Natural killer cell treated with Interleukin-12 subunit alpha and Interleukin-12 subunit beta and Interleukin-15 and Interleukin-18, amount 100 ng/mL, for 72 hours (primary cell): ENCODE measurements around the gene SLIT3. TPM values are rescaled to one million over a fixed set of nuclear protein-coding genes. Genes with fewer than 3 reads are reported as not detected.
"Not testable (repeated sequence)": the region's sequence is repeated elsewhere in the genome, so short reads cannot be mapped to it uniquely, and the experiment has no call there.

ENCODE experiments used
- ATAC-seq, 2 donors: fragments of 150-1000 bp; cut with Tn5 transposase in 1 of 2; sonication (Bioruptor Pico), chemical (Tn5 transposase) in 1 of 2; 2 replicates each; pipeline ENCODE4 v1.10.0; 2021
- DNase-seq: peaks from one replicate; pipeline ENCODE4 v3.0.0; 2022; ENCODE audit warnings: low spot score
- H3K27ac Mint-ChIP-seq, 2 donors: 1 replicate in 1 of 2; 2 replicates in 1 of 2; pipeline ENCODE4 v1.8.0; 2022; ENCODE audit warnings: mixed read lengths in 2 of 2, mild to moderate bottlenecking in 1 of 2, moderate library complexity in 1 of 2
- H3K27me3 Mint-ChIP-seq, 2 donors: 1 replicate in 1 of 2; 2 replicates in 1 of 2; pipeline ENCODE4 v1.8.0; 2022; ENCODE audit warnings: mixed read lengths in 2 of 2
- H3K36me3 Mint-ChIP-seq: one replicate; pipeline ENCODE4 v1.8.0; 2022; ENCODE audit warnings: mixed read lengths
- H3K4me1 Mint-ChIP-seq, 2 donors: 1 replicate in 1 of 2; 2 replicates in 1 of 2; pipeline ENCODE4 v1.8.0; 2022; ENCODE audit warnings: low read depth in 2 of 2, mixed read lengths in 2 of 2, mild to moderate bottlenecking in 1 of 2
- H3K4me3 Mint-ChIP-seq: one replicate; pipeline ENCODE4 v1.8.0; 2022; ENCODE audit warnings: mixed read lengths
- H3K9me3 Mint-ChIP-seq: 2 replicates; pipeline ENCODE4 v1.8.0; 2022; ENCODE audit warnings: mixed read lengths
- total RNA-seq, 2 donors: library from RNA; stranded (reverse); gene quantifications; one replicate each; pipeline ENCODE4 v1.2.3, GENCODE V29; 2022

The SLIT3 gene
- total RNA-seq, 2 donors from 2014 or later: 0.14 TPM; not detected in 1

- Mint-ChIP-seq H3K27ac (no peak overlapping the region), H3K4me3 (no peak overlapping the region), H3K27me3 (peaks cover 0 to 6% of the 10 kb centered on the region in 2 donors), H3K36me3 (no peaks in the 10 kb centered on the region), H3K4me1 (peaks cover 16 to 20% of the 10 kb centered on the region in 2 donors), H3K9me3 (peaks cover 5% of the 10 kb centered on the region)
- ATAC-seq (no peak), DNase-seq (no peak)
These were observed 551.4 kb downstream of the SLIT3 start for GRCh38 chr5:168749391-168750100.

GRCh38 chr5:168747987-168748777 lies 552.8 kb downstream of the SLIT3 start:
- DNase-seq: no peak
- peak overlapping the region in 1 of 2 donors; percentile 44 for H3K27ac Mint-ChIP-seq
- H3K4me1 Mint-ChIP-seq: peaks cover 16 to 20% of the 10 kb centered on the region in 2 donors
- H3K36me3 Mint-ChIP-seq: no peaks in the 10 kb centered on the region
- peak; percentile 56 to 61 for ATAC-seq
- H3K27me3 Mint-ChIP-seq: peaks cover 0 to 6% of the 10 kb centered on the region in 2 donors
- H3K9me3 Mint-ChIP-seq: peaks cover 5% of the 10 kb centered on the region
- no peak overlapping the region for H3K4me3 Mint-ChIP-seq

GRCh38 chr5:168746893-168747640 lies 553.9 kb downstream of the SLIT3 start:
- Mint-ChIP-seq H3K4me1 (peaks cover 16 to 20% of the 10 kb centered on the region in 2 donors), H3K4me3 (no peak overlapping the region), H3K9me3 (peaks cover 5% of the 10 kb centered on the region), H3K27me3 (peaks cover 0 to 6% of the 10 kb centered on the region in 2 donors), H3K27ac (peak overlapping the region in 1 of 2 donors; percentile 44), H3K36me3 (no peaks in the 10 kb centered on the region)
- ATAC-seq (no peak), DNase-seq (no peak)

GRCh38 chr5:168746126-168746892 lies 554.6 kb downstream of the SLIT3 start:
- not testable (repeated sequence) for ATAC-seq, H3K9me3 Mint-ChIP-seq, H3K4me3 Mint-ChIP-seq, H3K27ac Mint-ChIP-seq, H3K27me3 Mint-ChIP-seq, H3K36me3 Mint-ChIP-seq, DNase-seq
- peaks cover 16 to 20% of the 10 kb centered on the region in 2 donors for H3K4me1 Mint-ChIP-seq

GRCh38 chr5:168743617-168744016 lies 557.3 kb downstream of the SLIT3 start:
- no peaks in the 10 kb centered on the region for H3K36me3 Mint-ChIP-seq
- H3K27me3 Mint-ChIP-seq: no peaks in the 10 kb centered on the region
- no peak for ATAC-seq
- peaks cover 16 to 19% of the 10 kb centered on the region in 2 donors for H3K4me1 Mint-ChIP-seq
- H3K27ac Mint-ChIP-seq: no peak overlapping the region
- H3K9me3 Mint-ChIP-seq: peaks cover 5% of the 10 kb centered on the region
- DNase-seq: no peak
- no peak overlapping the region for H3K4me3 Mint-ChIP-seq

DNA sequence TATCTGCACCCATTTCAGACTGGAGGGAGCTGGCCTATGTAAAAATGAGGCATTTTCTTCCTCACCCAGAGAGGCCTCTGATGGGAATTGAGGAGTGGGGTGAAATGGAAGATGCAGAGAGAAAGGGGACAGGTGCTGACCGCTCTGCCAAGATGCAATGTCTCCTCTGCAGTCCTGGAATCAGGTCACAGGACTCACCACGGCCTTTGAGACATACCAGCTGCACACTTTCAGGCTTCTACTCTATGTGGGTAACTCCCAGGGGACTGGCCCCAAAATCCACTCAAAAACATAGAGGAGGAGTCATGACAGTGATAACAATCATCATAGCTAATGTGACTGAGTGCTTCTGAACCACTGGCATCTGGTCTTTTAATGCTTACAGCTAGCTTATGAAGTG lies 558.6 kb downstream of the SLIT3 start:
- H3K4me3 Mint-ChIP-seq: not testable (repeated sequence)

DNA sequence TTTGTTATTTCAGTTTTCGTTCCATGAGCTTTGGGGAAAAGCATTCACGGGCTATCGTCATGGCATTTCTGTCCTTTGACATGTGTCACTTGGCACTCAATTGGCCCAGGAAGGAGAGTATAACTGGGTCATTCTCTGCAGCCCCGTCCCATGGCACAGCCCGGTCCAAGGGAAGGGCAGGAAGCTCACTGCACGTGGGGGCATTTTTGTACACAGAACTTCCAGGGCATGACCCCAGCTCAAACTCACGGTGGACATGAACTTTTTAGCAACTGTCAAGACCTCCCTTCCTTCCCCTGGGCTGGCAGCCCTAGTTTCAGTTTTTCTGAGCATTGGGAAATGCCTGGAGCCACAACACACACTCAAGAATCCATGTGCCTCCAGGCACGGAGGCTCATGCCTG lies 560.1 kb downstream of the SLIT3 start:
- DNase-seq (no peak), ATAC-seq (no peak)
- H3K36me3 Mint-ChIP-seq: no peaks in the 10 kb centered on the region
- peaks cover 3 to 4% of the 10 kb centered on the region in 2 donors for H3K4me1 Mint-ChIP-seq
- H3K27me3 Mint-ChIP-seq: no peaks in the 10 kb centered on the region
- peaks cover 2% of the 10 kb centered on the region for H3K9me3 Mint-ChIP-seq
- no peak overlapping the region for H3K27ac Mint-ChIP-seq
- H3K4me3 Mint-ChIP-seq: no peak overlapping the region

More for the DNA sequence above, 558.6 kb downstream of the SLIT3 start:
- not testable (repeated sequence) for H3K27me3 Mint-ChIP-seq, H3K36me3 Mint-ChIP-seq, H3K27ac Mint-ChIP-seq, ATAC-seq, H3K9me3 Mint-ChIP-seq, DNase-seq
- H3K4me1 Mint-ChIP-seq: peaks cover 10 to 11% of the 10 kb centered on the region in 2 donors

GRCh38 chr5:168740092-168740800 lies 560.7 kb downstream of the SLIT3 start:
- ATAC-seq (no peak), DNase-seq (no peak)
- Mint-ChIP-seq H3K36me3 (no peaks in the 10 kb centered on the region), H3K27ac (no peak overlapping the region), H3K4me1 (no peaks in the 10 kb centered on the region), H3K4me3 (no peak overlapping the region), H3K27me3 (no peaks in the 10 kb centered on the region), H3K9me3 (no peaks in the 10 kb centered on the region)

GRCh38 chr5:168737066-168737465 lies 563.9 kb downstream of the SLIT3 start:
- H3K36me3 Mint-ChIP-seq: no peaks in the 10 kb centered on the region
- no peak overlapping the region for H3K4me3 Mint-ChIP-seq
- H3K9me3 Mint-ChIP-seq: no peaks in the 10 kb centered on the region
- no peaks in the 10 kb centered on the region for H3K4me1 Mint-ChIP-seq
- peaks cover 0 to 2% of the 10 kb centered on the region in 2 donors for H3K27me3 Mint-ChIP-seq
- ATAC-seq (no peak), DNase-seq (no peak)
- no peak overlapping the region for H3K27ac Mint-ChIP-seq

- DNase-seq: no peak
- ATAC-seq: peak; percentile 6 to 38
- Mint-ChIP-seq H3K9me3 (no peaks in the 10 kb centered on the region), H3K4me1 (no peaks in the 10 kb centered on the region), H3K27me3 (peaks cover 0 to 9% of the 10 kb centered on the region in 2 donors), H3K27ac (no peak overlapping the region), H3K36me3 (no peaks in the 10 kb centered on the region), H3K4me3 (no peak overlapping the region)
These were observed 564.6 kb downstream of the SLIT3 start for GRCh38 chr5:168736281-168736831.

- Mint-ChIP-seq H3K27ac (no peak overlapping the region), H3K4me1 (no peaks in the 10 kb centered on the region), H3K36me3 (peaks cover 9% of the 10 kb centered on the region), H3K4me3 (no peak overlapping the region), H3K9me3 (peaks cover 8% of the 10 kb centered on the region), H3K27me3 (peaks cover 9 to 24% of the 10 kb centered on the region in 2 donors)
- no peak for ATAC-seq
- DNase-seq: no peak
These were observed 566.2 kb downstream of the SLIT3 start for GRCh38 chr5:168734620-168735300.

DNA sequence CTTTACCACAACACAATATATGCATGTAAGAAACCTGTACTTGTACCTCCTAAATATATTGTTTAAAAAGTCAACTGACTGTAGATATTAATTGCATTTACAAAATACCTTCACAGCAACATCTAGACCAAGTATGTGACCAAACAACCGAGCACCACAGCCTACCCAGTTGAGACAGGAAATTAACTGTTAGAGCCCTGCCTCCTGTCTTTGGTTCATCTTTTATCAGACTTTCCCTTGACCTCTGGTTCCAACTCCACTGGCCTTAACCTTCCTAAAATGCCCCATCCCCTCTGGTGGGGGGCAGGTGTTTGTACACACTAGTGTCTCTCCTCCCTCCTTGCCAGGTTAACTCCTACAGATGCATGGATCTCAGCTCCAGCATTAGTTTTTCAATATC lies 566.8 kb downstream of the SLIT3 start:
- no peak overlapping the region for H3K4me3 Mint-ChIP-seq
- DNase-seq: no peak

More for the DNA sequence above, 566.8 kb downstream of the SLIT3 start:
- Mint-ChIP-seq H3K4me1 (no peaks in the 10 kb centered on the region), H3K27ac (no peak overlapping the region), H3K36me3 (peaks cover 14% of the 10 kb centered on the region), H3K27me3 (peaks cover 13 to 30% of the 10 kb centered on the region in 2 donors), H3K9me3 (peaks cover 8% of the 10 kb centered on the region)
- no peak for ATAC-seq
